Caco-2 (cell line): ENCODE data around the gene KCNH4. TPM values are rescaled to one million over a fixed set of nuclear protein-coding genes. Genes with fewer than 3 reads are reported as not detected.

Experiments used
- BruUV-seq: library from RNA; stranded (reverse); fragments of 400-500 nt; replicated peaks from 2 replicates; lab custom pipeline; 2021; lab: Mats Ljungman, UMichigan
- CTCF ChIA-PET: fragments of 300-600 bp; sonication (Branson Sonifier 250); formaldehyde crosslinking; loops from one replicate; lab custom pipeline; 2022; ENCODE audit warnings: antibody characterized with exemption; lab: Charles Lee
- POLR2A ChIA-PET: fragments of 300-600 bp; sonication (Branson Sonifier 250); formaldehyde crosslinking; loops from one replicate; lab custom pipeline; 2022; ENCODE audit warnings: antibody characterized with exemption; lab: Charles Lee
- DNase-seq, 2 experiments: peaks; one replicate each; pipeline versions ENCODE4 v3.0.0 to v3.0.0-alpha.2; 2020 to 2022
- H3K27me3 ChIP-seq: replicated peaks from 2 replicates; pipeline ENCODE4 v1.6.0; 2011; ENCODE audit warnings: low read length; ENCODE audit not compliant: control insufficient read depth, insufficient read depth
- H3K36me3 ChIP-seq: 2 replicates; pipeline ENCODE4 v1.5.1; 2011; ENCODE audit warnings: low read length; ENCODE audit not compliant: control insufficient read depth, insufficient read depth
- H3K4me1 ChIP-seq: fragments of 250-450 bp; sonication (Bioruptor Pico); 2 replicates; pipeline ENCODE4 v1.5.1; 2020; ENCODE audit warnings: mild to moderate bottlenecking
- H3K4me3 ChIP-seq: 2 replicates; pipeline ENCODE4 v1.5.1; 2011; ENCODE audit warnings: low read depth, mild to moderate bottlenecking, control low read depth, low read length
- H3K9me3 ChIP-seq: fragments of 250-450 bp; sonication (Bioruptor Pico); 2 replicates; pipeline ENCODE4 v1.5.1; 2020; ENCODE audit warnings: mild to moderate bottlenecking, moderate library complexity
- H3K27ac Mint-ChIP-seq: one replicate; pipeline ENCODE4 v1.8.0; 2022; ENCODE audit warnings: mixed read lengths; ENCODE audit not compliant: unreplicated experiment
- H3K27me3 Mint-ChIP-seq: one replicate; pipeline ENCODE4 v1.8.0; 2022; ENCODE audit warnings: mixed read lengths; ENCODE audit not compliant: insufficient read depth, unreplicated experiment
- H3K36me3 Mint-ChIP-seq: one replicate; pipeline ENCODE4 v1.8.0; 2022; ENCODE audit warnings: mild to moderate bottlenecking, mixed read lengths; ENCODE audit not compliant: insufficient read depth, unreplicated experiment
- H3K4me1 Mint-ChIP-seq: one replicate; pipeline ENCODE4 v1.8.0; 2022; ENCODE audit warnings: low read depth, mixed read lengths; ENCODE audit not compliant: unreplicated experiment
- H3K4me3 Mint-ChIP-seq: one replicate; pipeline ENCODE4 v1.8.0; 2022; ENCODE audit warnings: mild to moderate bottlenecking, moderate library complexity, mixed read lengths; ENCODE audit not compliant: unreplicated experiment
- H3K9me3 Mint-ChIP-seq: one replicate; pipeline ENCODE4 v1.8.0; 2022; ENCODE audit warnings: mixed read lengths; ENCODE audit not compliant: unreplicated experiment
- CTCF ChIP-seq, 2 experiments: fragments of 200-600 bp in 1 of 2; IDR thresholded peaks; 1 replicate in 1 of 2; 2 replicates in 1 of 2; pipeline versions ENCODE4 v1.5.1 to v1.8.0; 2011 to 2022; ENCODE audit warnings: antibody characterized with exemption in 1 of 2, control low read depth in 1 of 2, inconsistent platforms in 1 of 2, low read depth in 1 of 2, low read length in 1 of 2, mild to moderate bottlenecking in 1 of 2, moderate library complexity in 1 of 2; ENCODE audit not compliant: insufficient read depth in 1 of 2, severe bottlenecking in 1 of 2, unreplicated experiment in 1 of 2
- intact Hi-C: fragments of 100-400 bp; cut with micrococcal nuclease; formaldehyde crosslinking; loops from one replicate; pipeline ENCODE4 v1.10.0; 2022; ENCODE audit not compliant: unreplicated experiment
- total RNA-seq: library from RNA; stranded (reverse); gene quantifications from 2 replicates; pipeline ENCODE4 v1.2.3, GENCODE V29; 2022

The KCNH4 gene
- total RNA-seq, 1 experiment from 2014 or later, result 0.07 TPM

DNA sequence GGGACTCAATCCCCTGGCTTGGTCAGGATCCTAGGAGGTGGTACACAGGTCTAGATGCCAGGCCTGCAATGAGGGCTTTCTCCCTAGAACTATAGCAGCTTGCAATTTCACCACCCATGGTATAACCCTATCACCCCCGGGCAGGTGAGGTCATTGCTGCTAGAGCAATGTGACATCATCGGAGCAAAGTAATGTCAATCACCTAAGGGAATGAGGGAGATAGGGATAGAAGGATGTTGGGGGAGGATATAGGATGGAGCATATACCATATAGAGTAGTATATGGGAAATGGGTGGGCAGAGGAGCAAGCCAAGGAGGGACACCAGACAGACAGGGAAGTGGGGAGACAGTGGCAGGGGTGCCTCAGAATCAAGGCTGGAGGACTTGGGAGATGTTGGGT, 3.3 kb downstream of the KCNH4 start:
- intact Hi-C loops, result no loop called here
- BruUV-seq, result no TSS peak
- TF ChIP-seq CTCF (IDR thresholded peaks at IDR 0.05; ENCODE audit: insufficient read depth in 1 of 2, low read depth in 1 of 2, low read length in 1 of 2, severe bottlenecking in 1 of 2, unreplicated experiment in 1 of 2), result no peak
- ChIA-PET CTCF (no interaction called here), POLR2A (no interaction called here)
- Mint-ChIP-seq H3K27ac (no peak overlapping the region), H3K9me3 (no peaks in the 10 kb centered on the region), H3K4me3 (no peak overlapping the region), H3K4me1 (no peaks in the 10 kb centered on the region), H3K36me3 (peaks cover 5% of the 10 kb centered on the region), H3K27me3 (peaks cover 2% of the 10 kb centered on the region)
- H3K36me3 ChIP-seq, result no peaks in the 10 kb centered on the region
- no peak overlapping the region for H3K4me3 ChIP-seq
- no peaks in the 10 kb centered on the region for H3K9me3 ChIP-seq
- DNase-seq, result no peak
- peaks cover under 1% of the 10 kb centered on the region; the same call in 1 of the 2 replicates for H3K27me3 ChIP-seq
- H3K4me1 ChIP-seq, result peaks cover 15% of the 10 kb centered on the region

- H3K9me3 Mint-ChIP-seq, result no peaks in the 10 kb centered on the region
- no peak overlapping the region for H3K27ac Mint-ChIP-seq
- no peaks in the 10 kb centered on the region for H3K36me3 Mint-ChIP-seq
- CTCF ChIA-PET, result no interaction called here
- H3K27me3 ChIP-seq, result 0 out of 2 replicates have a peak, but pooled peaks cover 1% of the 10 kb centered on the region
- intact Hi-C loops, result no loop called here
- no peak for TF ChIP-seq CTCF (IDR thresholded peaks at IDR 0.05; ENCODE audit: insufficient read depth in 1 of 2, low read depth in 1 of 2, low read length in 1 of 2, severe bottlenecking in 1 of 2, unreplicated experiment in 1 of 2)
- no TSS peak for BruUV-seq
- H3K36me3 ChIP-seq, result no peaks in the 10 kb centered on the region
- DNase-seq, result no peak
- H3K4me1 Mint-ChIP-seq, result no peaks in the 10 kb centered on the region
- POLR2A ChIA-PET, result no interaction called here
- H3K4me3 ChIP-seq, result no peak overlapping the region
- H3K4me3 Mint-ChIP-seq, result no peak overlapping the region
- H3K9me3 ChIP-seq, result no peaks in the 10 kb centered on the region
- peaks cover 2% of the 10 kb centered on the region for H3K27me3 Mint-ChIP-seq
- no peaks in the 10 kb centered on the region for H3K4me1 ChIP-seq
Observed at GRCh38 chr17:42174126-42174783, 6.7 kb downstream of the KCNH4 start.

DNA sequence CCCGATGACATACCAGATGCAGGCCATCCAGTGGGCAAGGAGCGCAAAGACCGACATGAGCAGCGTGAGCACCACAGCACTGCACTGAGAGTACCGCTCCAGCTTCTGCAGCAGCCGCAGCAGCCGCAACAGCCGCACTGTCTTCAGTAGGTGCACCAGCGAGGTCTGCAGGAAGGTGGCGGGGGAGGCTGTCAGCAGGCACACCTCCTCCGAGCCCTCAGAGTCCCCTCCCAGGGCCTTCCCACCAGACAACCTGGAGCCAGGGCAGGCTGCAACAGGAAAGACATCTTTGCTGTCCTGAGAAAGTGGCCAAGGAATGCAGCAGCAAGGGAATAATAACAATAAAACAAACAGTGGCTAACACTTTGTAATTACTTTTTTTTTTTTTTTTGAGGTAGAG, 9.1 kb downstream of the KCNH4 start:
- Mint-ChIP-seq H3K9me3 (no peaks in the 10 kb centered on the region), H3K27me3 (peaks cover 2% of the 10 kb centered on the region), H3K36me3 (no peaks in the 10 kb centered on the region), H3K4me1 (no peaks in the 10 kb centered on the region), H3K4me3 (no peak overlapping the region), H3K27ac (no peak overlapping the region)
- no peak for TF ChIP-seq CTCF (IDR thresholded peaks at IDR 0.05; ENCODE audit: insufficient read depth in 1 of 2, low read depth in 1 of 2, low read length in 1 of 2, severe bottlenecking in 1 of 2, unreplicated experiment in 1 of 2)
- no peaks in the 10 kb centered on the region for H3K4me1 ChIP-seq
- 0 out of 2 replicates have a peak, but pooled peaks cover 1% of the 10 kb centered on the region for H3K27me3 ChIP-seq
- BruUV-seq, result no TSS peak
- H3K4me3 ChIP-seq, result no peak overlapping the region
- no peak for DNase-seq
- H3K36me3 ChIP-seq, result no peaks in the 10 kb centered on the region
- H3K9me3 ChIP-seq, result no peaks in the 10 kb centered on the region
- ChIA-PET POLR2A (no interaction called here), CTCF (interaction anchor here (0.6 kb wide), 3 partner anchors 12 to 154 kb away, joined by 4 to 5 read pairs (median 5); no protein-coding TSS in a partner anchor)
- intact Hi-C loops, result no loop called here
